Activated T-helper 17 cell treated with anti-CD3 and anti-CD28 coated beads, Interleukin-2, amount 50 U/mL, for 72 hours (primary cell): Measurements from ENCODE around the gene BAIAP2. TPM values are rescaled to one million over a fixed set of nuclear protein-coding genes. Genes with fewer than 3 reads are reported as not detected.

Experiments
- ATAC-seq: fragments of 150-1000 bp; cut with Tn5 transposase; replicated peaks from 2 replicates; pipeline ENCODE4 v1.10.0; 2021; ENCODE audit warnings: mild to moderate bottlenecking, moderate library complexity
- H3K27ac Mint-ChIP-seq: one replicate; pipeline ENCODE4 v1.8.0; 2022; ENCODE audit warnings: mixed read lengths
- H3K27me3 Mint-ChIP-seq: one replicate; pipeline ENCODE4 v1.8.0; 2022; ENCODE audit warnings: mixed read lengths
- H3K36me3 Mint-ChIP-seq: one replicate; pipeline ENCODE4 v1.8.0; 2022; ENCODE audit warnings: low read depth, mild to moderate bottlenecking, mixed read lengths
- H3K4me1 Mint-ChIP-seq: one replicate; pipeline ENCODE4 v1.8.0; 2022; ENCODE audit warnings: mixed read lengths
- H3K4me3 Mint-ChIP-seq: one replicate; pipeline ENCODE4 v1.8.0; 2022; ENCODE audit warnings: mild to moderate bottlenecking, mixed read lengths
- H3K9me3 Mint-ChIP-seq: one replicate; pipeline ENCODE4 v1.8.0; 2022; ENCODE audit warnings: mixed read lengths
- total RNA-seq, 2 donors: library from RNA; stranded (reverse); gene quantifications; one replicate each; pipeline ENCODE4 v1.2.3, GENCODE V29; 2022

Gene BAIAP2
- total RNA-seq, 2 donors from 2014 or later, result 4.6 to 4.8 TPM

- Mint-ChIP-seq H3K4me1 (peaks cover 15% of the 10 kb centered on the region), H3K27ac (peak overlapping the region; percentile 26), H3K36me3 (no peaks in the 10 kb centered on the region), H3K27me3 (no peaks in the 10 kb centered on the region), H3K4me3 (peak overlapping the region; percentile 68), H3K9me3 (no peaks in the 10 kb centered on the region)
- no peak for ATAC-seq
Measured at GRCh38 chr17:81097134-81097942, 62.4 kb downstream of the BAIAP2 start.

- ATAC-seq, result peak; percentile 23
- Mint-ChIP-seq H3K4me1 (peaks cover 15% of the 10 kb centered on the region), H3K36me3 (no peaks in the 10 kb centered on the region), H3K27me3 (no peaks in the 10 kb centered on the region), H3K9me3 (no peaks in the 10 kb centered on the region), H3K4me3 (peak overlapping the region; percentile 68), H3K27ac (no peak overlapping the region)
Measured at GRCh38 chr17:81097943-81098308, 63.0 kb downstream of the BAIAP2 start.

GRCh38 chr17:81099888-81100287 is 64.9 kb downstream of the BAIAP2 start:
- H3K27ac Mint-ChIP-seq, result no peak overlapping the region
- ATAC-seq, result no peak
- peaks cover 6% of the 10 kb centered on the region for H3K4me1 Mint-ChIP-seq
- H3K27me3 Mint-ChIP-seq, result no peaks in the 10 kb centered on the region
- no peaks in the 10 kb centered on the region for H3K9me3 Mint-ChIP-seq
- H3K4me3 Mint-ChIP-seq, result no peak overlapping the region
- no peaks in the 10 kb centered on the region for H3K36me3 Mint-ChIP-seq

DNA sequence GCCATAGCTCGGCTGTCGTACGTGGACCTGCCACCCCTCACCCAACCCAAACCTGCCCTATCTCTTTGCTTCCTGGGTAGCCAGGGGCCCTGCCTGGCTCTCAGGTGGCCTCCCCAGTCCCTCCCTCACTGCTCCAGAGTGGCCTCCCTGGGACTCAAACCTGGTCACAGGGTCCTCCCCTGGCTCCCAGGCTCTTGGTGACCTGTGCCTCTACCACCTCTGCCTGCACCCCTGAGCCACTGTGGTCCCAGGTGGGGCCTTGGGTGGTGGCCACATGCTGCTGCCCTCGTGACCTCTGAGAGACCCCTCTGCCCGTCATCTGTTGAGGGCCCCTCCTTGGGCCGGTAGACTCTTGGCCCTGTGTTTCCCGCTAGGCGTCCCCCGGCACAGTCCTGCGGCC is 65.7 kb downstream of the BAIAP2 start:
- Mint-ChIP-seq H3K4me3 (no peak overlapping the region), H3K27ac (no peak overlapping the region), H3K36me3 (no peaks in the 10 kb centered on the region), H3K27me3 (no peaks in the 10 kb centered on the region), H3K4me1 (peaks cover 2% of the 10 kb centered on the region), H3K9me3 (no peaks in the 10 kb centered on the region)
- ATAC-seq, result no peak

- Mint-ChIP-seq H3K4me3 (no peak overlapping the region), H3K9me3 (no peaks in the 10 kb centered on the region), H3K27me3 (no peaks in the 10 kb centered on the region), H3K4me1 (no peaks in the 10 kb centered on the region), H3K27ac (no peak overlapping the region), H3K36me3 (no peaks in the 10 kb centered on the region)
- peak; percentile 93 for ATAC-seq
Measured at GRCh38 chr17:81101614-81102306, 66.8 kb downstream of the BAIAP2 start.

DNA sequence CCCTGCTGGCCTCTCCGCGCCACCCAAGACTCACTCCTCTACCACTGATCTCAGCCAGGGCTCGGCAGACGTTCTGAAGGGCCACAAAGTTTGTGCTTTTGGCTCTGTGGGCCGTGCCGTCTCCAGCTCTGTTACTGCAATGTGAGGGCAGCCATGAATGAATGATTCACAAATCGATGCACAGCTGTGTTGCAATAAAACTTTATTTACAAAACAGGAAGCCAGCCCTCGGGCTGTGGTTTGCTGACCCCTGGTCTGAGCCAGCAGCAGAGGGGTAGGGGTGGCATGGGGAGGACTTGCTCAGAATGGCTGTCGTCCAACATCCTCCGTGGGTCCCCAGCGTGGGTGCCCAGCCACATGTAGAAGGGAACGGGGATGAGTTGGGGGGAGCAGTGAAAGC is 67.4 kb downstream of the BAIAP2 start:
- ATAC-seq, result no peak
- H3K4me1 Mint-ChIP-seq, result no peaks in the 10 kb centered on the region
- no peaks in the 10 kb centered on the region for H3K9me3 Mint-ChIP-seq
- no peaks in the 10 kb centered on the region for H3K27me3 Mint-ChIP-seq
- no peaks in the 10 kb centered on the region for H3K36me3 Mint-ChIP-seq
- no peak overlapping the region for H3K27ac Mint-ChIP-seq
- H3K4me3 Mint-ChIP-seq, result no peak overlapping the region

- ATAC-seq, result no peak
- Mint-ChIP-seq H3K27ac (no peak overlapping the region), H3K4me3 (no peak overlapping the region), H3K27me3 (no peaks in the 10 kb centered on the region), H3K4me1 (no peaks in the 10 kb centered on the region), H3K36me3 (no peaks in the 10 kb centered on the region), H3K9me3 (no peaks in the 10 kb centered on the region)
Measured at GRCh38 chr17:81102869-81103268, 67.9 kb downstream of the BAIAP2 start.

DNA sequence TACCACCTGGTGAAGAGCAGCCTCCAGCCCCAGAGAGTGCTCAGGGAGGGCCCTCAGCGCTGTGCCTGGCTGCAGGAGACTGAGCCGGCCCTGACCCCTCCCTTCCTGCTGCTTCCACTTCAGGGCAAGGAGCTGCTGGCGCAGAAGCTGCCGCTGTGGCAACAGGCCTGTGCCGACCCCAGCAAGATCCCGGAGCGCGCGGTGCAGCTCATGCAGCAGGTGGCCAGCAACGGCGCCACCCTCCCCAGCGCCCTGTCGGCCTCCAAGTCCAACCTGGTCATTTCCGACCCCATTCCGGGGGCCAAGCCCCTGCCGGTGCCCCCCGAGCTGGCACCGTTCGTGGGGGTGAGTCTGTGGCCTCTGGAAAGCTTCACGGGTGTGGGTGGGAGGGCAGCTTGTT is 68.4 kb downstream of the BAIAP2 start:
- ATAC-seq, result no peak
- Mint-ChIP-seq H3K4me3 (no peak overlapping the region), H3K9me3 (no peaks in the 10 kb centered on the region)

GRCh38 chr17:81106716-81107115 is 71.8 kb downstream of the BAIAP2 start:
- Mint-ChIP-seq H3K27me3 (no peaks in the 10 kb centered on the region), H3K4me3 (no peak overlapping the region), H3K27ac (no peak overlapping the region), H3K4me1 (no peaks in the 10 kb centered on the region), H3K9me3 (no peaks in the 10 kb centered on the region), H3K36me3 (no peaks in the 10 kb centered on the region)
- no peak for ATAC-seq

More for the DNA sequence above, 68.4 kb downstream of the BAIAP2 start:
- H3K27me3 Mint-ChIP-seq, result no peaks in the 10 kb centered on the region
- no peaks in the 10 kb centered on the region for H3K36me3 Mint-ChIP-seq
- no peaks in the 10 kb centered on the region for H3K4me1 Mint-ChIP-seq
- no peak overlapping the region for H3K27ac Mint-ChIP-seq

DNA sequence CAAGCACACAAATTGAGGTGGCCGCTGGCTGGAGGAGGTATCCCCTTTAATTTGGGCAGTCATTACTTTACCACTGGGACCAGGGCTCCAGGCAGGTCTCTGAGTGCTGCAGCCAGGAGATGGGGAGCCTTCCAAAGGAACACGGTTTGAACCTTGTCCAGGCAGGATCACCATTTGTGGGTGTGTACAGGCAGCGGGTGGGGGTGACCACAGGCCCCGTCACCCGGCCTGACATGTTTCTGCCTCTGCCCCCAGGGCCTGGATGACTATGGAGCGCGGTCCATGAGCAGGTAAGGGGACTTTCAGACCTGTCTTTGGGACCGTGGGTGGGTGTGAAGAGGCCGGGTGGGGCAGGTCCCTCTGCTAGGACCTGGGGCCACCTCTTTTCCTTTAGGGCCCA is 73.3 kb downstream of the BAIAP2 start:
- Mint-ChIP-seq H3K9me3 (no peaks in the 10 kb centered on the region), H3K27ac (no peak overlapping the region), H3K4me1 (no peaks in the 10 kb centered on the region), H3K4me3 (no peak overlapping the region), H3K27me3 (no peaks in the 10 kb centered on the region), H3K36me3 (no peaks in the 10 kb centered on the region)
- ATAC-seq, result no peak

DNA sequence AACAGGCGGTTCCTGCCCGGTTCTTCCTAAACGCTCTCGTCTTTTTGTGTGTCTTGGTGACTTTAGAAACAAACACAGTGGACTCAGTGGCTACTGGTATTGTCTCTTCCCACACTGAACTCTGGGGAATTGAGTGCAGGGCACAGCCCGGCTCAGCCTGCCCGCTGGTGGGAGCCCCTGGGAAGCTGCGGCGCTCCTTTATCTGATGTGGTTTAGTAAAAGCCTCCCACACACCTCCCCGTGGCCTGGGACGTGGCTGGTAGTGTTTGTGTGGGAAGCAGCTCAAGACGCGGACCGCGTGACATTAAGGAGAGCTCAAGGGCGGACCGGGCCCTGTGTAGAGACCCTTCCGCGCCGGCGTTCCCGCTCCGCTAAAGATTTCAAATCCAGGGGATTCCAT is 75.0 kb downstream of the BAIAP2 start:
- no peaks in the 10 kb centered on the region for H3K36me3 Mint-ChIP-seq
- ATAC-seq, result no peak

GRCh38 chr17:81110488-81111040 is 75.6 kb downstream of the BAIAP2 start:
- H3K27me3 Mint-ChIP-seq, result no peaks in the 10 kb centered on the region
- H3K4me3 Mint-ChIP-seq, result no peak overlapping the region
- H3K27ac Mint-ChIP-seq, result no peak overlapping the region
- H3K4me1 Mint-ChIP-seq, result no peaks in the 10 kb centered on the region
- no peaks in the 10 kb centered on the region for H3K36me3 Mint-ChIP-seq
- ATAC-seq, result no peak
- H3K9me3 Mint-ChIP-seq, result no peaks in the 10 kb centered on the region

More for the DNA sequence above, 75.0 kb downstream of the BAIAP2 start:
- Mint-ChIP-seq H3K27ac (no peak overlapping the region), H3K4me3 (no peak overlapping the region), H3K4me1 (no peaks in the 10 kb centered on the region), H3K9me3 (no peaks in the 10 kb centered on the region), H3K27me3 (no peaks in the 10 kb centered on the region)

DNA sequence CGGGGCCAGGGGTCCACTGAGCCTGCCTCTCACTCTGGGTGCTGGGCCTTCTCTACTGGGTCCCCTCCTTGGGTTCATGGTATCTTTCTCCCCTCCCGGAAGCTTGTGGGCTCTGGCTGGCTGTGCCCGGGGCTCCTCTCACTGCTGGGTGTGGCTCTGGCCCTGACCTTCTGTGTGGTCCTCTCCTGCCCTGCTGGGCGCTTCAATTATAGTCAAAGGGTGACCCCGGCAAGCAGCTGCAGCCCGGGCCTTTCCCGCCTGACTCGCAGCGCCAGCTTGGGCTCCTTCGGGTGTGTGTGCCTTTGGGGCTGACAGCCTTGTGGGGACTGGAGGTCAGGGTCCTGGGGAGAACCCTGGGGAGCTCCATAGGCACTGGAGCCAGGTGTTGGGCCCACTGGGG is 76.1 kb downstream of the BAIAP2 start:
- H3K4me1 Mint-ChIP-seq, result no peaks in the 10 kb centered on the region
- no peaks in the 10 kb centered on the region for H3K36me3 Mint-ChIP-seq
- H3K9me3 Mint-ChIP-seq, result no peaks in the 10 kb centered on the region
- H3K27ac Mint-ChIP-seq, result no peak overlapping the region
- no peak overlapping the region for H3K4me3 Mint-ChIP-seq
- H3K27me3 Mint-ChIP-seq, result no peaks in the 10 kb centered on the region
- no peak for ATAC-seq

- H3K4me3 Mint-ChIP-seq, result no peak overlapping the region
- no peak overlapping the region for H3K27ac Mint-ChIP-seq
- H3K27me3 Mint-ChIP-seq, result no peaks in the 10 kb centered on the region
- H3K4me1 Mint-ChIP-seq, result no peaks in the 10 kb centered on the region
- no peaks in the 10 kb centered on the region for H3K36me3 Mint-ChIP-seq
- no peak for ATAC-seq
- H3K9me3 Mint-ChIP-seq, result no peaks in the 10 kb centered on the region
Measured at GRCh38 chr17:81112450-81112849, 77.5 kb downstream of the BAIAP2 start.

- Mint-ChIP-seq H3K36me3 (no peaks in the 10 kb centered on the region), H3K27ac (no peak overlapping the region), H3K4me3 (no peak overlapping the region), H3K27me3 (no peaks in the 10 kb centered on the region), H3K4me1 (no peaks in the 10 kb centered on the region), H3K9me3 (no peaks in the 10 kb centered on the region)
- ATAC-seq, result no peak
Measured at GRCh38 chr17:81113158-81113724, 78.3 kb downstream of the BAIAP2 start.
